ENCODE results near the gene GDF9. TPM values are rescaled to one million over a fixed set of nuclear protein-coding genes. Genes with fewer than 3 reads are reported as not detected.

Gene GDF9
- total and polyA plus RNA-seq, 10 of the 15 experiments (the other 5 are each of a cell fraction or from before 2014, with no cell fraction given), result 0.11 to 1.5 (median 0.34) TPM

DNA sequence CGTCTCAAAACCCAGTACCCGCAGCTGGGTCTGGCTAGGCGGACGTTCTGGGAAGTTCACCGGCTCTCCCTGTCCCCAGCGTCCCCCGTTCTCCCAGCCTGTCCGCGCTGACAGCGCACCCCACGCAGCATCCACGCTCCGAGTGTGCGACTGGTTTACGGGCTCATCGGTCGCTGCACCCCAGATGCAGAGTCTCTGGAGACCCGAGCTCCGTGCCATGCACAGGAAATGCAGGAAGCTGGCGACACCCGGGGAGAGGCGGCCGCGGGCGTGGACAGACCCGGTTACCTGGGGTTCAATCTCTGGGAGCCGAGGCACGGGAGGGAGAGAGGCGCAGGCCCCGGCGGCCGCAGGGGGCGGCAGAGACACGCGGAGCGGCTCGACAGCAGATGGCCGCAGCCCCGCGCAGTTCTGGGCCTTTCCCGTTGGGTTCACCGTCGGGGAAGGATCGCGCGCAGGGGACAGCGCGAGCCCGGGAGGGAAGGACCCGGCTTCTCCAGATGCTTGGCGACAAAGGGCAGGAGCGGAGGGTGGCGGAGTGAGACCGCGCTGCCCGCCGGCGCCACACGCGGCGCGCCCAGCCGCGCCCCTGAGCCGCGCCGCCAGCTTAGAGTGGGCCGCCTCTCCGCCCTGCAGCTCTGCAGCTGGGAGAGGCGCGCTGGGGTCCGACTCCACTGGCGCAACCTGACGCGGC is 36.4 kb downstream of the GDF9 start (continued):
- TF ChIP-seq NFIC (IDR thresholded peaks at IDR 0.05; ENCODE audit: low read depth, low read length), result no peak
- TF ChIP-seq ZNF217 (IDR thresholded peaks at IDR 0.05), result peak; percentile 59; the same call in 1 of the 2 replicates
- TF ChIP-seq MYC (IDR thresholded peaks at IDR 0.05; ENCODE audit: insufficient read depth, insufficient read length, insufficient replicate concordance, low read length, severe bottlenecking), result peak; percentile 44
- 0 out of 2 replicates have a peak, but pooled peaks have one; percentile 30 for TF ChIP-seq CREM (IDR thresholded peaks at IDR 0.05; ENCODE audit: low read depth)
- TF ChIP-seq, protein P1, sequence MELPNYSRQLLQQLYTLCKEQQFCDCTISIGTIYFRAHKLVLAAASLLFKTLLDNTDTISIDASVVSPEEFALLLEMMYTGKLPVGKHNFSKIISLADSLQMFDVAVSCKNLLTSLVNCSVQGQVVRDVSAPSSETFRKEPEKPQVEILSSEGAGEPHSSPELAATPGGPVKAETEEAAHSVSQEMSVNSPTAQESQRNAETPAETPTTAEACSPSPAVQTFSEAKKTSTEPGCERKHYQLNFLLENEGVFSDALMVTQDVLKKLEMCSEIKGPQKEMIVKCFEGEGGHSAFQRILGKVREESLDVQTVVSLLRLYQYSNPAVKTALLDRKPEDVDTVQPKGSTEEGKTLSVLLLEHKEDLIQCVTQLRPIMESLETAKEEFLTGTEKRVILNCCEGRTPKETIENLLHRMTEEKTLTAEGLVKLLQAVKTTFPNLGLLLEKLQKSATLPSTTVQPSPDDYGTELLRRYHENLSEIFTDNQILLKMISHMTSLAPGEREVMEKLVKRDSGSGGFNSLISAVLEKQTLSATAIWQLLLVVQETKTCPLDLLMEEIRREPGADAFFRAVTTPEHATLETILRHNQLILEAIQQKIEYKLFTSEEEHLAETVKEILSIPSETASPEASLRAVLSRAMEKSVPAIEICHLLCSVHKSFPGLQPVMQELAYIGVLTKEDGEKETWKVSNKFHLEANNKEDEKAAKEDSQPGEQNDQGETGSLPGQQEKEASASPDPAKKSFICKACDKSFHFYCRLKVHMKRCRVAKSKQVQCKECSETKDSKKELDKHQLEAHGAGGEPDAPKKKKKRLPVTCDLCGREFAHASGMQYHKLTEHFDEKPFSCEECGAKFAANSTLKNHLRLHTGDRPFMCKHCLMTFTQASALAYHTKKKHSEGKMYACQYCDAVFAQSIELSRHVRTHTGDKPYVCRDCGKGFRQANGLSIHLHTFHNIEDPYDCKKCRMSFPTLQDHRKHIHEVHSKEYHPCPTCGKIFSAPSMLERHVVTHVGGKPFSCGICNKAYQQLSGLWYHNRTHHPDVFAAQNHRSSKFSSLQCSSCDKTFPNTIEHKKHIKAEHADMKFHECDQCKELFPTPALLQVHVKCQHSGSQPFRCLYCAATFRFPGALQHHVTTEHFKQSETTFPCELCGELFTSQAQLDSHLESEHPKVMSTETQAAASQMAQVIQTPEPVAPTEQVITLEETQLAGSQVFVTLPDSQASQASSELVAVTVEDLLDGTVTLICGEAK (IDR thresholded peaks at IDR 0.05; ENCODE audit: borderline replicate concordance), result no peak
- TF ChIP-seq NR2F1 (conservative IDR thresholded peaks at IDR 0.05), result peak; percentile 27; the same call in 1 of the 2 replicates
- TF ChIP-seq ETV6 (conservative IDR thresholded peaks at IDR 0.05 in 1 of 2, IDR thresholded peaks at IDR 0.05 in 1 of 2; ENCODE audit: borderline replicate concordance in 1 of 2, low read depth in 1 of 2), result no peak
- TF ChIP-seq SMAD5 (IDR thresholded peaks at IDR 0.05; ENCODE audit: low read depth), result no peak
- TF ChIP-seq KLF5 (IDR thresholded peaks at IDR 0.05; ENCODE audit: partially characterized antibody), result no peak
- peak; percentile 73 for TF ChIP-seq RAD21 (IDR thresholded peaks at IDR 0.05; ENCODE audit: insufficient read depth, low read depth, low read length)
- TF ChIP-seq BACH1 (IDR thresholded peaks at IDR 0.05; ENCODE audit: borderline replicate concordance), result peak; percentile 36; the same call in 1 of the 2 replicates
- TF ChIP-seq IKZF1 (conservative IDR thresholded peaks at IDR 0.05), result peak; percentile 98
- peak; percentile 66 for TF ChIP-seq EED (IDR thresholded peaks at IDR 0.05; ENCODE audit: low read depth)
- TF ChIP-seq, protein P2, sequence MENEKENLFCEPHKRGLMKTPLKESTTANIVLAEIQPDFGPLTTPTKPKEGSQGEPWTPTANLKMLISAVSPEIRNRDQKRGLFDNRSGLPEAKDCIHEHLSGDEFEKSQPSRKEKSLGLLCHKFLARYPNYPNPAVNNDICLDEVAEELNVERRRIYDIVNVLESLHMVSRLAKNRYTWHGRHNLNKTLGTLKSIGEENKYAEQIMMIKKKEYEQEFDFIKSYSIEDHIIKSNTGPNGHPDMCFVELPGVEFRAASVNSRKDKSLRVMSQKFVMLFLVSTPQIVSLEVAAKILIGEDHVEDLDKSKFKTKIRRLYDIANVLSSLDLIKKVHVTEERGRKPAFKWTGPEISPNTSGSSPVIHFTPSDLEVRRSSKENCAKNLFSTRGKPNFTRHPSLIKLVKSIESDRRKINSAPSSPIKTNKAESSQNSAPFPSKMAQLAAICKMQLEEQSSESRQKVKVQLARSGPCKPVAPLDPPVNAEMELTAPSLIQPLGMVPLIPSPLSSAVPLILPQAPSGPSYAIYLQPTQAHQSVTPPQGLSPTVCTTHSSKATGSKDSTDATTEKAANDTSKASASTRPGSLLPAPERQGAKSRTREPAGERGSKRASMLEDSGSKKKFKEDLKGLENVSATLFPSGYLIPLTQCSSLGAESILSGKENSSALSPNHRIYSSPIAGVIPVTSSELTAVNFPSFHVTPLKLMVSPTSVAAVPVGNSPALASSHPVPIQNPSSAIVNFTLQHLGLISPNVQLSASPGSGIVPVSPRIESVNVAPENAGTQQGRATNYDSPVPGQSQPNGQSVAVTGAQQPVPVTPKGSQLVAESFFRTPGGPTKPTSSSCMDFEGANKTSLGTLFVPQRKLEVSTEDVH (IDR thresholded peaks at IDR 0.05; ENCODE audit: low read depth, partially characterized antibody), result no peak
- TF ChIP-seq NFYA (IDR thresholded peaks at IDR 0.05; ENCODE audit: borderline replicate concordance, low read depth, low read length), result no peak
- TF ChIP-seq, protein P3, sequence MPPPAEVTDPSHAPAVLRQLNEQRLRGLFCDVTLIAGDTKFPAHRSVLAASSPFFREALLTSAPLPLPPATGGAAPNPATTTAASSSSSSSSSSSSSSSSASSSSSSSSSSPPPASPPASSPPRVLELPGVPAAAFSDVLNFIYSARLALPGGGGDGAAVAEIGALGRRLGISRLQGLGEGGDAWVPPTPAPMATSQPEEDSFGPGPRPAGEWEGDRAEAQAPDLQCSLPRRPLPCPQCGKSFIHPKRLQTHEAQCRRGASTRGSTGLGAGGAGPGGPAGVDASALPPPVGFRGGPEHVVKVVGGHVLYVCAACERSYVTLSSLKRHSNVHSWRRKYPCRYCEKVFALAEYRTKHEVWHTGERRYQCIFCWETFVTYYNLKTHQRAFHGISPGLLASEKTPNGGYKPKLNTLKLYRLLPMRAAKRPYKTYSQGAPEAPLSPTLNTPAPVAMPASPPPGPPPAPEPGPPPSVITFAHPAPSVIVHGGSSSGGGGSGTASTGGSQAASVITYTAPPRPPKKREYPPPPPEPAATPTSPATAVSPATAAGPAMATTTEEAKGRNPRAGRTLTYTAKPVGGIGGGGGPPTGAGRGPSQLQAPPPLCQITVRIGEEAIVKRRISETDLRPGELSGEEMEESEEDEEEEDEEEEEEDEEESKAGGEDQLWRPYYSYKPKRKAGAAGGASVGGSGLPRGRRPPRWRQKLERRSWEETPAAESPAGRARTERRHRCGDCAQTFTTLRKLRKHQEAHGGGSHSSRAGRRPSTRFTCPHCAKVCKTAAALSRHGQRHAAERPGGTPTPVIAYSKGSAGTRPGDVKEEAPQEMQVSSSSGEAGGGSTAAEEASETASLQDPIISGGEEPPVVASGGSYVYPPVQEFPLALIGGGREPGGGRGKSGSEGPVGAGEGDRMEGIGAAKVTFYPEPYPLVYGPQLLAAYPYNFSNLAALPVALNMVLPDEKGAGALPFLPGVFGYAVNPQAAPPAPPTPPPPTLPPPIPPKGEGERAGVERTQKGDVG (CRISPR knock-in tag; IDR thresholded peaks at IDR 0.05), result no peak
- peak; percentile 64; the same call in 1 of the 2 replicates for TF ChIP-seq TCF12 (IDR thresholded peaks at IDR 0.05; ENCODE audit: low read depth, low read length)
- no peak for TF ChIP-seq MTA2 (IDR thresholded peaks at IDR 0.05; ENCODE audit: low read depth)
- 0 out of 3 replicates have a peak, but pooled peaks of 1 of the 2 experiments have one; percentile 5 for TF ChIP-seq EGR1 (IDR thresholded peaks at IDR 0.05; ENCODE audit: borderline replicate concordance in 1 of 2, low read depth in 2 of 2, low read length in 2 of 2)

Data from GM12878 (cell line).